HCT116 (cell line): ENCODE measurements around the gene MAF. TPM values are rescaled to one million over a fixed set of nuclear protein-coding genes. Genes with fewer than 3 reads are reported as not detected.

Experiments
- ATAC-seq: fragments of 200-7000 bp; cut with Tn5 transposase; 2 replicates; pipeline ENCODE4 v1.9.1; 2020; ENCODE audit warnings: mild to moderate bottlenecking, moderate library complexity
- BruUV-seq: library from RNA; stranded (reverse); fragments of 400-500 nt; replicated peaks from 2 replicates; lab custom pipeline; 2021; lab: Mats Ljungman, UMichigan
- CTCF ChIA-PET: fragments of 300-600 bp; sonication (Branson Sonifier 250); formaldehyde crosslinking; loops from one replicate; lab custom pipeline; 2021; ENCODE audit warnings: antibody characterized with exemption; lab: Charles Lee
- POLR2A ChIA-PET: fragments of 300-600, 350-600 bp; sonication (Branson Sonifier 250); formaldehyde crosslinking; loops from one replicate; lab custom pipeline; 2021; ENCODE audit warnings: antibody characterized with exemption; lab: Charles Lee
- RAD21 ChIA-PET, 2 experiments: fragments of 300-600 bp; sonication (Branson Sonifier 250); formaldehyde crosslinking; loops; one replicate each; lab custom pipeline; 2023; ENCODE audit warnings: low total read pairs in 2 of 2; ENCODE audit not compliant: uncharacterized antibody in 2 of 2, unreplicated experiment in 2 of 2, low non-redundant PET in 1 of 2; lab: Charles Lee
- DNase-seq: peaks from one replicate; pipeline ENCODE4 v3.0.0-alpha.2; 2010; ENCODE audit warnings: low read depth, low spot score
- H2AFZ ChIP-seq: fragments of 200-600 bp; shearing (Covaris generic), sonication (generic); 2 replicates; pipeline ENCODE4 v1.6.1; 2017; ENCODE audit warnings: low read depth, mixed run types, mixed read lengths, antibody characterized with exemption, low read length; ENCODE audit not compliant: poor library complexity, severe bottlenecking
- H3K27ac ChIP-seq: 2 replicates; pipeline ENCODE4 v1.5.1; 2012; ENCODE audit warnings: low read depth, low read length
- H3K27me3 ChIP-seq: fragments of 200-600 bp; sonication (generic); 2 replicates; pipeline ENCODE4 v1.6.1; 2016; ENCODE audit warnings: mixed run types, low read length, mixed read lengths; ENCODE audit not compliant: insufficient read depth
- H3K36me3 ChIP-seq, 2 experiments: fragments of 200-500 bp in 1 of 2; fragments of 200-600 bp in 1 of 2; sonication (Bioruptor generic) in 1 of 2; sonication (generic) in 1 of 2; 2 replicates each; pipeline versions ENCODE4 v1.5.1 to v1.6.1; 2014 to 2016; ENCODE audit warnings: low read length in 2 of 2, inconsistent platforms in 1 of 2, mixed read lengths in 1 of 2, mixed run types in 1 of 2; ENCODE audit not compliant: insufficient read depth in 2 of 2, control insufficient read depth in 1 of 2
- H3K4me1 ChIP-seq, 2 experiments: fragments of 200-600 bp in 1 of 2; sonication (generic) in 1 of 2; 2 replicates each; pipeline versions ENCODE4 v1.5.1 to v1.6.1; 2012 to 2017; ENCODE audit warnings: low read length in 2 of 2, inconsistent platforms in 1 of 2, mild to moderate bottlenecking in 1 of 2, mixed read lengths in 1 of 2, mixed run types in 1 of 2, moderate library complexity in 1 of 2; ENCODE audit not compliant: insufficient read depth in 2 of 2, control insufficient read depth in 1 of 2
- H3K4me2 ChIP-seq: fragments of 200-600 bp; sonication (generic); 2 replicates; pipeline ENCODE4 v1.6.1; 2017; ENCODE audit warnings: mixed run types, low read length, mixed read lengths
- H3K4me3 ChIP-seq, 2 experiments: fragments of 200-600 bp in 1 of 2; sonication (generic) in 1 of 2; replicated peaks in 1 of 2; 2 replicates each; pipeline ENCODE4 v1.5.1; 2011 to 2016; ENCODE audit warnings: low read length in 2 of 2, control low read depth in 1 of 2, low read depth in 1 of 2, mild to moderate bottlenecking in 1 of 2, mixed read lengths in 1 of 2, mixed run types in 1 of 2
- H3K79me2 ChIP-seq: fragments of 200-600 bp; sonication (generic); 2 replicates; pipeline ENCODE4 v1.6.1; 2017; ENCODE audit warnings: mild to moderate bottlenecking, mixed run types, low read length, moderate library complexity, mixed read lengths; ENCODE audit not compliant: insufficient read depth
- H3K9ac ChIP-seq: fragments of 200-600 bp; sonication (generic); 2 replicates; pipeline ENCODE4 v1.6.1; 2016; ENCODE audit warnings: low read length, mixed read lengths
- H3K9me2 ChIP-seq: fragments of 200-600 bp; sonication (generic), shearing (Covaris generic); 2 replicates; pipeline ENCODE4 v1.6.1; 2017; ENCODE audit warnings: mixed run types, mild to moderate bottlenecking, moderate library complexity; ENCODE audit not compliant: insufficient read depth
- H3K9me3 ChIP-seq, 2 experiments: fragments of 200-500 bp in 1 of 2; fragments of 200-600 bp in 1 of 2; sonication (Bioruptor generic) in 1 of 2; sonication (generic) in 1 of 2; 2 replicates each; pipeline ENCODE4 v1.6.1; 2014 to 2017; ENCODE audit warnings: low read length in 2 of 2, mixed read lengths in 2 of 2, inconsistent platforms in 1 of 2, low read depth in 1 of 2, mild to moderate bottlenecking in 1 of 2, mixed run types in 1 of 2, moderate library complexity in 1 of 2; ENCODE audit not compliant: control insufficient read depth in 1 of 2, insufficient read depth in 1 of 2
- H4K20me1 ChIP-seq: fragments of 200-600 bp; sonication (generic), shearing (Covaris generic); 2 replicates; pipeline ENCODE4 v1.6.1; 2017; ENCODE audit warnings: mixed run types, mild to moderate bottlenecking, moderate library complexity; ENCODE audit not compliant: insufficient read depth
- ATF3 ChIP-seq: IDR thresholded peaks from 2 replicates; pipeline ENCODE4 v1.6.1; 2012
- CTCF ChIP-seq, 3 experiments: fragments of 200-600 bp in 1 of 3; sonication (generic) in 1 of 3; IDR thresholded peaks in 2 of 3; conservative IDR thresholded peaks in 1 of 3; 2 replicates each; pipeline ENCODE4 v1.5.1; 2012 to 2017; ENCODE audit warnings: low read depth in 2 of 3, low read length in 2 of 3, antibody characterized with exemption in 1 of 3, borderline replicate concordance in 1 of 3, control low read depth in 1 of 3, mild to moderate bottlenecking in 1 of 3, mixed read lengths in 1 of 3, mixed run types in 1 of 3, moderate library complexity in 1 of 3; ENCODE audit not compliant: insufficient read depth in 1 of 3
- EGR1 ChIP-seq: IDR thresholded peaks from 2 replicates; pipeline ENCODE4 v1.6.1; 2012; ENCODE audit warnings: low read depth
- JUND ChIP-seq: IDR thresholded peaks from 2 replicates; pipeline ENCODE4 v1.6.1; 2012
- MAX ChIP-seq: IDR thresholded peaks from 2 replicates; pipeline ENCODE4 v1.6.1; 2012
- RAD21 ChIP-seq: IDR thresholded peaks from 2 replicates; pipeline ENCODE4 v1.6.1; 2012; ENCODE audit warnings: low read depth, mild to moderate bottlenecking
- REST ChIP-seq: IDR thresholded peaks from 2 replicates; pipeline ENCODE4 v1.6.1; 2012; ENCODE audit warnings: low read depth
- SIN3A ChIP-seq: IDR thresholded peaks from 2 replicates; pipeline ENCODE4 v1.6.1; 2012; ENCODE audit warnings: low read depth
- SP1 ChIP-seq: IDR thresholded peaks from 2 replicates; pipeline ENCODE4 v1.6.1; 2012; ENCODE audit warnings: low read depth
- YY1 ChIP-seq: IDR thresholded peaks from 2 replicates; pipeline ENCODE4 v1.6.1; 2011; ENCODE audit warnings: low read length, low read depth, moderate library complexity, mild to moderate bottlenecking; ENCODE audit not compliant: insufficient replicate concordance; ENCODE audit errors: extremely low read depth
- ZBTB33 ChIP-seq: IDR thresholded peaks from 2 replicates; pipeline ENCODE4 v1.6.1; 2011; ENCODE audit warnings: mild to moderate bottlenecking, low read length, moderate library complexity; ENCODE audit not compliant: insufficient replicate concordance; ENCODE audit errors: extremely low read depth
- ZNF274 ChIP-seq: fragments of 200-500 bp; sonication (Bioruptor generic); IDR thresholded peaks from 2 replicates; pipeline ENCODE4 v1.6.1; 2014; ENCODE audit warnings: mild to moderate bottlenecking, low read depth, low read length, inconsistent platforms
- intact Hi-C: fragments of 100-400 bp; cut with micrococcal nuclease; formaldehyde crosslinking; loops from 2 replicates; pipeline ENCODE4 v1.10.0; 2022
- total RNA-seq: library from RNA; stranded (reverse); gene quantifications from one replicate; pipeline ENCODE4 v1.2.1, GENCODE V29; 2021; ENCODE audit not compliant: unreplicated experiment

Gene MAF
- total RNA-seq, 1 experiment from 2014 or later, result 0.27 TPM

- CTCF ChIA-PET, result no interaction called here
- no peak for DNase-seq
- ATAC-seq, result no peak
- Histone ChIP-seq H3K9me3 (peaks cover 37 to 60% of the 10 kb centered on the region in 2 experiments; a peak in 3 of 4 replicates), H3K27me3 (no peaks in the 10 kb centered on the region), H3K4me1 (no peaks in the 10 kb centered on the region), H3K9ac (no peak overlapping the region), H3K4me2 (no peak overlapping the region), H3K79me2 (no peaks in the 10 kb centered on the region), H3K4me3 (no peak overlapping the region), H3K9me2 (no peaks in the 10 kb centered on the region), H3K27ac (no peak overlapping the region), H2AFZ (no peak overlapping the region), H3K36me3 (no peaks in the 10 kb centered on the region), H4K20me1 (no peaks in the 10 kb centered on the region)
- RAD21 ChIA-PET, result no interaction called here
- intact Hi-C loops, result no loop called here
- TF ChIP-seq RAD21 (no peak), EGR1 (no peak), ATF3 (no peak), MAX (no peak), YY1 (no peak), SIN3A (no peak), REST (no peak), JUND (no peak), CTCF (IDR thresholded peaks at IDR 0.05 in 2 of 3, conservative IDR thresholded peaks at IDR 0.05 in 1 of 3; ENCODE audit: borderline replicate concordance in 1 of 3, insufficient read depth in 1 of 3, low read depth in 2 of 3, low read length in 2 of 3) (no peak), SP1 (no peak), ZBTB33 (no peak), ZNF274 (no peak)
- POLR2A ChIA-PET, result no interaction called here
- BruUV-seq, result no TSS peak
These were observed 47.0 kb upstream of the MAF start for GRCh38 chr16:79647586-79647985.
